ENCODE measurements around the gene RGL3.

GRCh38 chr19:11458236-11458900, 39.3 kb upstream of the RGL3 start:
- TF ChIP-seq EZH2 (IDR thresholded peaks at IDR 0.05; ENCODE audit: low read length, missing control alignments): no peak
- TF ChIP-seq, protein P1, sequence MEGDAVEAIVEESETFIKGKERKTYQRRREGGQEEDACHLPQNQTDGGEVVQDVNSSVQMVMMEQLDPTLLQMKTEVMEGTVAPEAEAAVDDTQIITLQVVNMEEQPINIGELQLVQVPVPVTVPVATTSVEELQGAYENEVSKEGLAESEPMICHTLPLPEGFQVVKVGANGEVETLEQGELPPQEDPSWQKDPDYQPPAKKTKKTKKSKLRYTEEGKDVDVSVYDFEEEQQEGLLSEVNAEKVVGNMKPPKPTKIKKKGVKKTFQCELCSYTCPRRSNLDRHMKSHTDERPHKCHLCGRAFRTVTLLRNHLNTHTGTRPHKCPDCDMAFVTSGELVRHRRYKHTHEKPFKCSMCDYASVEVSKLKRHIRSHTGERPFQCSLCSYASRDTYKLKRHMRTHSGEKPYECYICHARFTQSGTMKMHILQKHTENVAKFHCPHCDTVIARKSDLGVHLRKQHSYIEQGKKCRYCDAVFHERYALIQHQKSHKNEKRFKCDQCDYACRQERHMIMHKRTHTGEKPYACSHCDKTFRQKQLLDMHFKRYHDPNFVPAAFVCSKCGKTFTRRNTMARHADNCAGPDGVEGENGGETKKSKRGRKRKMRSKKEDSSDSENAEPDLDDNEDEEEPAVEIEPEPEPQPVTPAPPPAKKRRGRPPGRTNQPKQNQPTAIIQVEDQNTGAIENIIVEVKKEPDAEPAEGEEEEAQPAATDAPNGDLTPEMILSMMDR (conservative IDR thresholded peaks at IDR 0.05 in 1 of 2, IDR thresholded peaks at IDR 0.05 in 1 of 2; ENCODE audit: low read depth in 1 of 2, low read length in 2 of 2): no peak
